CD4-positive, alpha-beta T cell treated with Interleukin-10 for 1 hour (primary cell): ENCODE results near the gene GRIK5.
A peak's percentile ranks its signal among the peaks of the same experiment; 100 is the strongest.
"Not testable (repeated sequence)": the region's sequence is repeated elsewhere in the genome, so short reads cannot be mapped to it uniquely, and the experiment has no call there.

Experiments used
- DNase-seq: peaks from one replicate; pipeline ENCODE4 v3.0.0-alpha.2; 2020

GRIK5 gene

DNA sequence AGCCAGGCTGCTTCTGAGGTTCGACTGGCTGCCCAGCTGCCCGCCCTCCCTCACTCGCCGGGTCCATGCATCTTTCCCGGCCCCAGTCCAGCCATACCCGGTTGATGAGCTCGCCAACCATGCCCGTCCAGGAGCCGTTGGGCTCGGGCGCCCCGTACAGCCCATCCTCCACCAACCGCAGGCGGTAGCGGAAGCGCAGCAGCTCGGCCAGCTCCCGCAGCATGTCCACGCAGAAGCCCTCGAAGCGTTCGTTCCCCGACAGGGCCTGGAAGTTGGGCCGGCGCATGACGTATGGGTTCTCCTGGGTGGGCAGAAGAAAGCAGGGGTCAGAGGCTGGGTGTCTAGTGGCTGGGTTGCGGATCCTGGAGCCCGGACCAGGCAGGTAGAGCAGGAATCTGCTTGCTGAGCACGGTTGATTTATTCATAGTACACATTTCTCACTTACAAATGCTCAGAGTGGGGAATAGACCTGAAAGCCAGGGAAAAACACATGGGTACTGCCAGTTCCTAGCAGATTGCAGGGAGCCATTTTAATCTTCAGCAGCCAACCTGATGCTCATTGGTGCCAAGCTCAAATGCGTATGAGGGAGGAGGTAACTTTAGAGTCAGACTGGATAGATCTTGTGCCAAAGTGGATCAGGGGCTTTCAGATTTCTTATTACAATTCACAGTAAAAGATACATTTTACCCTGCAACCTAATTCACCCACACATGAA lies 27.4 kb downstream of the GRIK5 start:
- DNase-seq = no peak

DNA sequence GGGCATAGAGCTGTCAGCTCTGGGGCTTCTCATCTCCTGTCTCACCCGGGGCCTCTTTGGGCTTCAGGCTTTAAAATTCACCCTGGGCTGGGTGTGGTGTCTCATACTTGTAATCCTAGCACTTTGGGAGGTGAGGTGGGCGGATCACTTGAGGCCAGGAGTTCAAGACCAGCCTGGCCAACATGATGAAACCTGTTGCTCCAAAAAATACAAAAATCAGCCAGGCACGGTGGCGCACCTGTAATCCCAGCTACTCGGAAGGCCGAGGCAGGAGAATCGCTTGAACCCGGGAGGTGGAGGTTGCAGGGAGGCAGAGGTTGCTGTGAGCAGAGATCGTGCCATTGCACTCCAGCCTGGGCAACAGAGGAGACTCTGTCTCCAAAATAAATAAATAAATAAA lies 29.5 kb downstream of the GRIK5 start:
- DNase-seq = not testable (repeated sequence)

DNA sequence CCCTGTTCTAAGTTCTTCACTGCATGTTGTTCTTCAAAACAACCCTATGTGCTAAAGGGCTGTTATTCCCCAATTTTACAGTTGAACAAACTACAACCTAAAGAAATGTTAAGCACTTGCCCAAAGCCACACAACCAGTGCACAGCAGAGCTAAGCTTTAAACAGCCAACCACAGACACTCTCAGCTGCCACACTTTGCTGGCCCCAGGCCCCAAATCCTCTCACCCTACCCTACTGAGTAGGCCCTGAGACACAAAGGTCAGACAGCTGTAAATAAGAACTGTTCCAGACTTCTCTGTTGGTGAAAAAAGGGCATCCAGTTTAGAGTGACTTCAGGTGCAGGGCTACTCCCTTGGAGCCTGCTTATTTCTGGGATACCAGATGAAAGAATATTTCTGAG lies 30.0 kb downstream of the GRIK5 start:
- no peak for DNase-seq

GRCh38 chr19:42038666-42039065 lies 31.3 kb downstream of the GRIK5 start:
- DNase-seq = no peak

GRCh38 chr19:42037649-42038048 lies 32.4 kb downstream of the GRIK5 start:
- no peak for DNase-seq

DNA sequence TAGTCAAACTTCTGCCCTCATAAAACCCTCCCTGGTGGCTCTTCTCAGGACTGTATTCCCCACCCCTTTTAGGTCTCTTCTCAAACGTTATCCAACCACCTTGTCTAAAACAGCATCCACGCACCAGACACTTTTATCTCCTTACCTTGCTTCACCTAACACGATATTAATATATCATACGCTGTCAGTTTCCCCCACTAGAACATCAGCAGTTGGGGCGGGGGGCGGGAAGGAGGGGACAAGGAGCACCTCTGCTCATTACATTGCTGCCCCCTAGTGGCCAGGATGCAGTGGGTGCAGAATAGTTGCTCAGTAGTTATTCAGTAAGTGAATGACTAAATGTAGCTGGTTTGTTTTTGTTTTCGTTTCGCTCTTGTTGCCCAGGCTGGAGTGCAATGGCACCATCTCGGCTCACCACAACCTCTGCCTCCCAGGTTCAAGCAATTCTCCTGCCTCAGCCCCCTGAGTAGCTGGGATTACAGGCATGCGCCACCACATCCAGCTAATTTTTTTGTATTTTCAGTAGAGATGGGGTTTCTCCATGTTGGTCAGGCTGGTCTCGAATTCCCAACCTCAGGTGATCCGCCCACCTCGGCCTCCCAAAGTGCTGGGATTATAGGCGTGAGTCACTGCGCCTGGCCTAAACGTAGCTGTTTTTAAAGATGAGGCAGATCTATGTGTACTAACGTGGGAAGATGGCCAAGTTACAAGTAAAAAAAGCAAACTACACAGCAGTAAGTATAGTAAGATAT lies 35.2 kb downstream of the GRIK5 start:
- DNase-seq = peak; percentile 73

- DNase-seq = no peak
Observed at GRCh38 chr19:42033413-42033812, 36.6 kb downstream of the GRIK5 start.

DNA sequence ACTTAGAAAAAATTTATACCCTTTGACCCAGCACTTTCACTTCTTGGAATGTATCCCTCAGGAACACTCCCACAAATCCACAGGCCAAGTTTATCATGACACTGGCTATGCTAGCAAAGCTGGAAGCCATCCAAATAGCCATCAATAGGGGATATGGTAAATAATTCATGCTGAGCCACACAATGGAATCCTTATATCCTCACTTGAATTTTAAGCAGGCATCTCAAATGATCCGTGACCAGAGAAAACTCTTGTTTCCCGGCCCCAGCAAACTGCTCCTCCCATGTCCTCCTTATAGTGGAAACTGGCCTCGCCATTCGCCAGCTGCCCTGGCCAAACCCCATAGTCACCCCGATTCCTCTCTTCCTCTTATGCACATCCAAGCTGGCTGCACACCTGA lies 37.6 kb downstream of the GRIK5 start:
- DNase-seq = no peak

DNA sequence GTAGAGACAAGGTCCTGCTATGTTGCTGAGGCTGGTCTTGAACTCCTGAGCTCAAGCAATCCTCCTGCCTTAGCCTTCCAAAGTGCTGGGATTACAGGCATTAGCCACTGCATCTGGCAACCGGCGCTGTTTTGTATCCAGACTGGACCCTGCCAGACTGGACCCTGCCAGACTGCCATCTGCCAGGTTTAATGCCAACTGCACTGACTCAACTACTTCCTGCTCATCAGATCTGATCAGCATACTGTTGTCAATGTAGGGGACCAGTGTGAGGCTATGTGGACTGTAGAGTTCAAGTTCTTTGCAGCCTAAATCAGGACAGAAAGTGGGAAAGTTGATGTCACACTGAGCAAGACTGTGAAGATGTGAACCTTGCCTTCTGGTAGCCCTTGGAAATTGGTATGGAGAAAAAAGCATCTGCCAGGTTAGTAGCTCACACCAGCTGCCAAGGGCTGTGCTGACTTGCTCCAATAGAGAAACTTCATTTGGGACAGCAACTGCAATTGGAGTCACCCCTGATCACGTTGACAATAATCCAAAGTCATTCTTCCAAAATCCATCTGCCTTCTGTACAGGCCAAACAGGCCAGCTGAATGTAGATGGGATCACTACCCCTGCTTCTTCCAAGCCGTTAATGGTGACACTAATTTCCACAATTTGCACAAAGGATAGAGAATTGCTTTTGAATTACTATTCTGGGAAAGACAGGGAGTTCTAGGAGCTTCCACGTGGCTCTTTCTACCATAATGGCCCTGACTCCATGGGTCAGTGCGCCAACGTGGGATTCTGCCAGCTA lies 39.2 kb downstream of the GRIK5 start:
- DNase-seq = no peak

DNA sequence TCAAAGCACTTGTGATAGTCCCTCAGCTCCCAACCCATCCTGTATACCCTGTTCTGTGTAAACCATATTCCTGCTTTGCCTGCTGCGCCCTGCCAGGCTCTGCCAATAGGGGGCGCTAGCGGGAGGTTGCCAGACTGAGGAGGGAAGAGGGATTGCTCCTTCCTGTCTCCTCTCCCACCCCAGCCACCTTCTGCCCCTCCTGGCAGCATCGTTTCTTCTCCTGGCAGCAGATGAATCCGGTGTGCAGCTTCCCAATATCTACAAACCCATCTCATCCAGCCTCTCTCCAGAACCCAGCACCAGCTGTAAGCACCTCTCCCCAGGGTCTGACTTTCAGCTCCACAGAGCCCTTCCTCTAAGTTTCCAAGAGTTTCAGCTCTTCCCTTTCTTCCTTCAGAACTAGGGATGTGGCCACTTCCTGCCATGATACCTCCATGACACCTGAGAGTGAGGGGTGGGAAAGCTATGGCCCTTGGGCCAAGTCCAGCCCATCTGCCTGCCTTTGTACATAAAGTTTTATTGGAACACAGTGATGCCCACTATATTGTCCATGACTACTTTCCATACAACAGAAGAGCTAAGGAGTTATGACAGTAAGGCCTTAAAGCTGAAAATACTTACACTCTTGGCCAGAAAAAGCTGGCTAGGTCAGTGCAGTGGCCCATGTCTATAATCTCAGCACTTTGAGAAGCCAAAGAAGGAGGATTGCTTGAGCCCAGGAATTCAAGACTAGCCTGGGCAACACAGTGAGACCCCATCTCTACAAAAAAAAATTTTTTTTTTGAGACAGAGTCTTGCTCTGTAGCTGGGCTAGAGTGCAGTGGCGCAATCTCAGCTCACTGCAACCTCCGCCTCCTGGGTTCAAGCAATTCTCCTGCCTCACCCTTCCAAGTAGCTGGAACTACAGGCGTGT lies 41.4 kb downstream of the GRIK5 start:
- DNase-seq = peak; percentile 15

DNA sequence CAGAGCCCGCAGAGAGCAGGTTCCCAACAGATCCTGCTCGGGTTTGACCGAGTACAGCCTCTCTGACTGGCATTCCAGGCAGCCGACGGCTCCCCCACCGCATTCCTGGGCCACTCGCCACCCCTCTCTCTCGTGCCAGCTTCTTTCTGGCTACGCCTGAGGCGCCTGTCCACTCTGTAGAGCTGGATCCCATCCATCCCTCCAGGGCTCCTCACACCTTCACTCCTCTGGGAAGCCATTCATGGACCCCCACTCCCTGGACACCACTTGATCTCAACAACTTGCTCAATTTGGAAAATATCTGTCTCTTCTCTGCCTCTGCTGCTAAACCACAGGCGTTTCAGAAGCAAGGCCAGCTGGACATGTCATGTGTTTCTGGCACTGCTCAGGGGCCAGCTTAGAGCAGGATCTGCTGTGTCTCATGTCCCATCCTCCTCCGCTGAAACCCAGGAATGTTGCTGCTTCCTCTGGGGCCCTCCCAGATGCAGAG lies 45.3 kb downstream of the GRIK5 start:
- no peak for DNase-seq

DNA sequence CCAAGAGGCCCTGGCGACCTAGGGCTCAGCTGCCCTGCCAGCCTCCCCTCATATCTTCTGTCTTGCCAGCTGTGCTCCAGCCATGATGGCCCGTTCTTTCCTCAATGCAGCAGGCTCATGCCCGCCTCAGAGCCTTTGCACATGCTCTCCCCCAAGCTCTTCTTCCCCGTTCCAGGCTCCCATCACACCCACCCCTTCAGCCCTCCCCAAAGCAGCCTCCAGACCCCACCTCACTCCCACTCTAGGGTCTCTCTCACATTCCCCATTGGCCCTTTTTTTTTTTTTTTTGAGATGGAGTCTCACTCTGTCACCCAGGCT lies 46.1 kb downstream of the GRIK5 start:
- no peak for DNase-seq

DNA sequence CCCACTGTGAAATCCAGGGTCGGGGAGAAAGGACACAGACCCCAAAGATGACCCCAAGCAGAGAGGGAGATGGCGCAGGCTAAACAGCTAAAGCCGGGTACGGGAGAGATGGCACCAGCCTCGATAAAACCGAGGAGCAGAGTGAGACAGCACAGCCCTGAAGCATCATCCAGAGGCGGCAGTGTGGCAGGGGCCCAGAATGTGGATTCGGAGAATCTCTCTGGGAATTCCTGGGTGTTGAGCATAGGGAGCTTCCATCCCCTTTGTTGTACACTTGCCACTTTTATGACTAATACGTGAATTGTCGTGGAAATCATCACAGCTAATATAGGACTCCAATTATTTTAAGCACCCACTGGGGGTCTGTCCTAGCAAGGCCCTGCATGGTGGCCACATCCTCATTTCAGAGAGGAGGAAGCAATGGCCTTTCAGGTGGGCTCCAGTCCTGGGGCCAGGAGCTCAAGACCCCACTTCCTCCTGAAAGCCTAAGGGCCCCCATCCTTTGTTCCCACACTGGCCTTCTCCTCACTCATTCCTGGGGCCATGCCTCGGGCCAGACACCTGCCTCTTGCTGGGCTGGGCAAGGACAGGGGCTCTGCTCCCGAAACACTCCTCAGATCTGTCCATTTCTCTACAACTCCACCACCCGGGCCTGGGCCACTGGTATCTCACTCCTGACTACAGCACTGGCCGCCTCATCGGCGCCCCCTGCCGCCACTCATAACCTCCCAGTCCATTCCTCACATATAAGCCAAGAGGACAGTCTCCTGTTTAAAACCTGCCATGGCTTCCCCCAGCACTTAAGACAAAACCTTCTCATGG lies 46.7 kb downstream of the GRIK5 start:
- DNase-seq = peak; percentile 3

GRCh38 chr19:42022616-42023015 lies 47.4 kb downstream of the GRIK5 start:
- no peak for DNase-seq

- no peak for DNase-seq
Observed at GRCh38 chr19:42021185-42021584, 48.8 kb downstream of the GRIK5 start.

- DNase-seq = no peak
Observed at GRCh38 chr19:42018503-42019193, 51.4 kb downstream of the GRIK5 start.

DNA sequence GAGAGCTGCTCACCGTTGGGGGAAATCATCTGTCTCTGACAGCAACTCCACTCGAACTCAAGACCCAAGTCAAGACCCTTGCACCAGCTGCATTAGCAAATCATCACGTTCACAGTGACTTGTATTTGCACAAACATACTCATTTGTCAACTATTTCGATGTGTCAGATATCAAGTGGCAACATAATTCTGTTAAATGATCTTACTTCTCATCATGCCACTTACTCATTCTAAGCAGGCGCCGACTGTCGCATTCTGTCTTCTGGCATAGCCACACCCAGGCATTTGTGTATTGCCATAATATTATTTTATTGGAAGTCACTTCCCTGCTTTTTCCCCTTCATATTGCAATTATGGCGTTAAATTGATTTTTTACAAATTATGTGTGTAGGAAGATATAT lies 53.0 kb downstream of the GRIK5 start:
- no peak for DNase-seq

DNA sequence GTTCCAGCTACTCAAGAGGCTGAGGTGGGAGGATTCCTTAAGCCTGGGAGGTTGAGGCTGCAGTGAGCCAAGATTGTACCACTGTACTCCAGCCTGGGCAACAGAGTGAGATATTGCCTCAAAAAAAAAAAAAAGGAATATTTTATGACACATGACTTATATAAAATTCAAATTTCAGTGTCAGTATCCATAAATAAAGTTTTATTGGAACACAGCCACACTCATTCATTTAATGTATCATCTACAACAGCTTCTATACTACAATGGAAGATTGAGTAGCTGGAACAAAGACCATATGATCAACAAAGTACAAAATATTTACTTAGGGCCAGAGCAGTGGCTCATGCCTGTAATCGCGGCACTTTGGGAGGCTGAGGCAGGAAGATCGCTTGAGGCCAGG lies 57.3 kb downstream of the GRIK5 start:
- not testable (repeated sequence) for DNase-seq

DNA sequence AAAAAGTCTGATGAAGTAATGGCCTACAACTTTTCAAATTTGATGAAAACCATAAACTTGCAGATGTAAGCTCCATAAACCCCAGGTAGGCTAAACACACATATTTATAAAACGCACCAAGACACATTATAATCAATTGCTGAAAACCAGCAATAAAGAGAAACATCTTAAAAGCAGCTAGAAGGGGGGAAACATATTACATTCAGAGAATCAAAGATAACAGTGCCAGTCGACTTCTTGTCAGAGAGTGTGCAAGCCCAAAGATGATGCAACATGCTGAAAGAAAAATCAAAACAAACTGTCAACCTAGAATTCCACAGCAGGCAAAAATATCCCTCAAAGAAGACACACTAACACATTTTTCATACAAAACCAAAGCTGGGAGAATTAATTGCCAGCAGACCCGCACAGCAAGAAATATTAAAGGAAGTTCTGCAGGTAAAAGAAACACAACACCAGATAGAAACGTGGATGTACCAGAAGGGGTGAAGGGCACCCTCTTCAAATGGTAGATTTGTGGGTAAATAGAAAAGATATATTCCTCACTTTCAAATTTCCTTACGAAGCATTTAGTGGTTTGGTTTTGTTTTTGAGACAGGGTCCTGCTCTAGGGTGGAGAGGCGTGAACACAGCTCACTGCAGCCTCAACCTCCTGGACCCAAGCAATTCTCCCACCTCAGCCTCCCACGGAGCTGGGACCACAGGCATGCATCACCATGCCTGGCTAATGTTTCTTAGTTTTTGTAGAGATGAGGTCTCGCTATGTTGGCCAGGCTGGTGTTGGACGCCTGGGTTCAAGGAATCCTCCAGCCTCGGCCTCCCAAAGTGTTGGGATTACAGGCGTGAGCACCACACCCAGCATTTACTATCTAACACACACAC lies 59.5 kb downstream of the GRIK5 start:
- no peak for DNase-seq

DNA sequence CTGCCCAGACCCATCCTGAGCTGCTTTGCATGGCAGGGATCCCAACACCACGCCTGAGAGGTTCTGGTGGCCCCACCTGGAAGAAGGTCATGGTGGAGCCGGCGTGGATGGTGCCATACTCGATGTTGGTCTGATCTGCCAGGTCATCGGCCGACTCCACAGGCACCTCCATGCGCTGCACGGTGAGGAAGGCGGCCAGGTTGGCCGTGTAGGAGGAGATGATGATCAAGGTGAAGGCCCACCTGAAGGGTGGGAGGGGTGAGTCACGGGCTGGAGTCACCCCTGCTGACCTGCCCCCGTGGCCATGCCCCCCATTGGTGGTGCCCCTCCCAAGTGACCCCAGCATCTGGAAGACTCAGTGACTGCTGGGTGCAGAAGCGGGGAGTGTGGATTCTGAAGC lies 63.4 kb downstream of the GRIK5 start:
- no peak for DNase-seq
